ENCODE data around the gene ACHE.
A peak's percentile ranks its signal among the peaks of the same experiment; 100 is the strongest.

ACHE gene

DNA sequence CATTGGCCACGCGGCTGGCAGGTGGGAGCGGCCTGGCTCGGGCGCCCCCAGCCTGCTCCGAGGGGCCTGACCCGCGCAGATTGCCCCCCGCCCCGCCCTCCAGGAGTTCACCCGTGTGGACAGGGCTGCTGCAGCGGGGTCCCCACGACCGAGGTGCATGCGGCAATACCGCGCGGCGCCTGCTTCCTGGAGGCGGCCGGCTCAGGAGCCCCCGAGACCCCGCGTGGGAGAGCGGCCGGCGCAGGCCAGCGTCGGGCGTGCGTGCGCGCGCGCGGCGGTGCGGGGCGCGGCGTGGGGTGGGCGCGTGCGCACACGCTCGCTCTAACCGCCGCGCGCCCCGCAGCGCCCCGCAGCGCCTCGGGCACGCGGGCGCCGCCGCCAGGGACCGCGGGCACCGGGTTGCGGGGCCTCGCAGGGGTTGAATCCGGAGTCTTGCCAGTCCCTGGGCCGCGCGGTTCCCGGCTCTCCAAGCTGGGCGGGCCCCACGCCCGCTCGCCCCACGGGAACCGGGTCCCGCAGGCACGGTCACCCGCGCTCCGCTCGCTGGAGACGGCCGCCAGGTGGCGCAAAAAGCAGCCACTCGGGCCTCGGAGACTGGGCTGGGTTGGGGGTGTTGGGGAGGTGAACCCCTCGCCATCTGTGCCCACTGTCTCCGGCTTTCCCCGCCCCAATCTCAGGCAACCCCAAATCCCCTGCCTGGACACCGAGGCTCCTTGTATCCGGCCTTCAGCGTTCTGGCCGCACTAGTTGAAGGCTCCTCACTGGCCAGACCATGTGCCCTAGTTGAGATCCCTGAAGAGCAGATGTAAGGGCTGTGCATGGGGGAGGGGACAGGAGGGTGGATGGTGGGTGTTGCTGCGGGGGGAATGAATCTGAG is 1.3 kb upstream of the ACHE start:
- DNase-seq = peak; percentile 38 to 82 (median 69)

DNA sequence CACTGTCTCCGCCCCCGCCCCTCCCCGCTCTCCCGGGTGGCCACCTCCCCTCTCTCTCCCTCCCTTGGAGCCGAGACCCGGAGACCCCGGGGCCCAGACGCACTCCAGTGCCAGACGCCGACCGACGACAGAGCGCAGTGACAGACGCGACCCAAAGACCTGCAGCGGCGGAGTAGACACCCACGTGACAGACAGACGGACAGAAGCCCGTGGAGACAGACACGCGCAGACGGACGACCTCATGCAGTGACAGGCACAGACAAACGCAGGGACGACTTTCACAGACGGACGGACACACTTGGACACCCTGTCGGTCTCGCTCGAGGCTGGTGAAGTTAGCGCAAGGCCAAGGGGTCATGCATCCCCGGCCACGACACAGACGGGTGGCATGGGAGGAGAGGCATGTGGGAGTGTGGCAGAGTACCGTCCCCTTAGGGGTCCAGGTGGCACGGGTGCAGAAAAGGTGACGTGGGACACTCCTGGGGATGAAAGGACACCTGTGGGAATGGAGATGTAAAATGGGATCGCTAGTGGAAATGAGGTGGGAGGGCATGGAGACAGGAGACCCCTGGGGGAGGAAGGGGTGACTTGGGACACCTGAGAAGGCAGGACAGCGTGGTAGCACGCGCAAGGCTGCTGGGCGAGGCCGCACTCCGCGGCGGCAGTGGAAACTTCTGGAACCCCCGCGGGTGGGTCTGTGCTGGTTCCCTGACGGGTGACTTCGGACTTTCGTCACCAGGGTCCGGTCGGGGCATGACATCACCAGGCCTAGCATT is 456 bp upstream of the ACHE start:
- peak; percentile 70 to 78 (median 73) for DNase-seq

DNA sequence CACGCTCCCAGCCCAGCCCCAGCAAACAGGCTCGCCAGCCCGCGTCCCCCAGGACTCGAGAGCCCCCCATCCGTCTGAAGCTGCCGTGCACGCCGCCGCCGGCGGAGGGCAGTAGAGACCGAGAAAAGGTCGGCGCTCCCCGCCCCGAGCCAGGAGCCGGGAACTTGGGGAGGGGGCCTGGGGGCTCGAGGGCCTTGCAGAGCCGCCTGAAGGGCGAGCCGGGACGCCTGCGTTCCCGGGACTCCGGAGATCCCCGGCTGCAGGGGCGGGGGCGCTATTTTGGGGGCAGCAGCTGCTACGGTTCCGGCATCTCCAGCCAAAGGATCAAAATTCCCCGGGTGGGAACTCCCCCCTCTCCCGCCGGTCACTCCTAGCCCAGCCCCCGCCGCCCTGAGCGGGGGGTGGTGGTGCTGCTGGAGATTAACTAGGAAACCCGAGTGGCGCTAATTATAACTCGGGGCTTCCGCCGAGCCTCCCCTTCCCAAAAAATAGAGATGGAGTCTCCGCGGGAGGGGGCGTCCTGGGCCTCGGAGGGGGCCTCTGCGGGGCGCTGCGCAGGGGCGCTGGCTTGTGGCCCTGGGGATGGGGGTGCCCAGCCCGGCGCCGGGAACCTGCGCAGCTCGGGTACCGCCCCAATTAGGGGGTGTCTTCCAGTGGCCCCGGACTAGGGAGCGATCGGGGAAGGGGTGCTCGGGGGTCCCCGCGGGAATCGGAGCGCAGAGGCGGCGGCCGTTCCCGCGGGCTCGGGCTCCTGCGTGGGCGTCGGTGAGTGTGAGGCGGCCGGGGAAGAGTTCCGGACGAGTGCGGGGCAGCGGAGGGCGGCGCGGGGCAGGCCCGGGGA is 608 bp downstream of the ACHE start:
- DNase-seq = peak; percentile 82 to 92 (median 85)

DNA sequence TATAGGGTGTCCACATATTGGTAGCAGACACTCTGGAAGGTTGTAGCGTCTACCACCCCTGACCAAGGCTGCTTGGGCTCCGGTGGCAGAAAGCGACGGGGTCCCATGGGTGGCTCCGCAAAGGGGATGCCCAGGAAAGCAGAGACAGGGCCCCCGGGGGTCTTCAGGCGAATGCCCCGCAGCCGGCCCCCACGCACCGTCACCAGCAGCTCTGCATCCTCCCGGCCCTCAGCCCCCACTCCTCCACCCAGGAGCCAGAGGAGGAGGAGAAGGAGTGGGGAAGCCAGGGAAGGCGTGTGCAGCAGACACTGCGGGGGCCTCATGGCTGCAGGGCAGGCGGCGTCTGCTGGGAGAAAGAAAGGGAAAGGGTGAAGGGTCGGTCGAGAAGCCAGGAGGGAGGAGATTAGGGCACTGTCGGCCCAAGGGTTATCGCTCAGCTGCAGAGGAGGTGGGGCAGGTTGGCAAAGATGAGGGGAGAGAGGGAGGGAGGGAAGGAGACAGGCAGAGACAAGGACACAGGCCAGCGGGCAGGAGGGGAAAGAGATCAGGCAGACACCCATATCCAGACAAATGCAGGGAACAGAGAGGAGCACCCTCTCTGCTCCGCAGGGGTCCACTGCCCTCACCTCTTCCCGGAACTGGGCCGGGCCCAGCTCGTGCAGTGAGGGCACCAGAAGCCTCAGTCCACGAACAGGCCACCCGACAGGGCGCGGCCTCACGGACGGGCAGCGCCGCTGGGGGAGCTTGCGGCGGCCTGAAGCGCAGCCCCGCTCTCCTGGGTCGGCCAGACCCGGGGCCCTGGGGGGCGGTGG is 1.6 kb downstream of the ACHE start:
- no peak for DNase-seq

DNA sequence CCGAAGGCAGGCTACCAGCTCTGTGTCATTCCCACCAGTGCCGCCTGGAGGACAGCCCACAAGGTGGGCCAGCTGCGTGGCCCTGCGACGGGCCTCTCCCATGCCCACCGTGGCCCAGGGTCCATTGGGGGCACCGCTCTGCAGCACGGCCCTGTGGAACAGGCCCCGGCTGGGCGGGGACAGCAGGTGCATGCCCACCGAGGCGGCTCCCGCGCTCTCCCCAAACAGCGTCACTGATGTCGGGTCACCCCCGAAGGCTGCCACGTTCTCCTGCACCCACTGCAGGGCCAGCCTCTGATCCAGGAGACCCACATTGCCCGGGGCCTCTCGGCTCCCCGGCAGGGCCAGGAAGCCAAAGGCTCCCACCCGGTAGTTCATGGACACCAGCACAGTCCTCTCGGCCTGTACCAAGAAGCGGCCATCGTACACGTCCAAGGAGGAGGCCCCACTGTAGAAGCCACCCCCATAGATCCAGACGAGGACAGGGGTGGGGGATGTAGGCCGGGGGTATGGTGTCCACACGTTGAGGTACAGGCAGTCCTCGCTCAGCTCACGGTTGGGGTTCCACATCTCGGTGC is 2.3 kb downstream of the ACHE start:
- DNase-seq = no peak

DNA sequence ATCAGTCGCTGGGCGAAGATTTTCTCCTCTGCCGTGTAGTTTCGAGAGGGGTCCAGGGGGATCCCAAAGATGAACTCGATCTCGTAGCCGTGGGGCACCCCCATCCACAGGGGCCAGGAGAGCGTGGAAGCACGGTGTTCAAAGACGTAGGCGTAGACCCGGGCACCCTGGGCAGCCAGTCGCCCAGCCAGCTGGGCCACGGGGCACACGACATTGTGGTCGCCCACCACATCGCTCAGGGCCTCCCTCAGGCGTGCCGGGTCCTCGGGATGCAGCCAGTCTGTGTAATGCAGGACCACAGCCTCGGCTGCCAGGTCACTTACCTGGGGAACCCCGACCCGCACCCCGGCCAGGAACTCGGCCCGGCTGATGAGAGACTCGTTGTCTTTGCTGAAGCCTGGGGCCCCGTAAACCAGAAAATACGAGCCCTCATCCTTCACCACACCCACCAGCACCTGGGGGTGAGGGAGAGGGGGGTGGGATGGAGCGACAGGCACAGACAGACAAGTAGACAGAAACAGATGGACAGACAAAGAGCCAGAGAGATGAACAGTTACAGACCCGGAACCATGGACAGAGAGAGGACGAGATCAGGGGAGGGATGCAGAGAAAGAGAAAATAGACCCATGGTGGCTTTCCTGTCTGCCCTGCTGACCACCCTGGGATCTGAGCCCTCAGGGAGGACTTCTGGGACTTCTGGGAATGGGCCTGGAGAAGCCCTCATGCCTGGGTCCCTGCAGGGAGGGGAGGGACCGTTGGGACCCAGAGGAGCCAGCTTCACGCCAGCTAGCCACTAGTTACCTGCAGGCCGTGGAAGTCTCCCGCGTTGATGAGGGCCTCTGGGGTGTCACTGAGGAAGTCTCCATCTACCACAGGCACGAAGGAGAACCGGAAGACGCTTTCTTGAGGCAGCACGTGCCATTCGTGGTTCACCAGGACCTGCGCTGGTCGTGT is 3.0 kb downstream of the ACHE start:
- no peak for DNase-seq

DNA sequence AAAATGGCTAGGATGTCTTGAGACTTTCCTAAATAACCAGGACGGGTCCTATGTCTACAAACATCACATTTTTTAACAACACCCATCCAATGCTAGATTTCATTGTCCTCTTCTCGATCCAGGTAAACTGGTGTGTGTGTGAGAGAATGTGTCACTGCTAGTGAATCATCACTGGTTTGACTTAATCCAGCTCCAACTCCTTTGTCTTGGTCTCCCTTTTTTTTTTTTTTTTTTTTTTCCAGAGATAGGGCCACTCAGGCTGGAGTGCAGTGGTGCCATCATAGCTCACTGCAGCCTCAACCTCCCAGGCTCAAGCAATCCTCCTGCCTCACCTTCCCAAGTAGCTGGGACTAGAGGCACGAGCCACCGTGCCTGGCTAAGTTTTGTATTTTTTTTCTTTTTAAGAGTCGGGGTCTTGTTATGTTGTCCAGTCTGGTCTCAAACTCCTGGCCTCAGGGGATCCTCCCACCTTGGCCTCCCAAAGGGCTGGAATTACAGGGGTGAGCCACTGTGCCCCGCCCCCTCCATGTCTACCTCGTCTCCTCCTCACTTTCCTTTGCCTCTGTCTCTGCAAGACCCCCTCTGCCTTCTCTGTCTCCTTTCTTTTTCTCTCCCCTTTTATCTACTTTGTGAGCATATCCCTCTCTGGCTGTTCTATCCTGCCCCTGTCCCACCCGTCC is 4.0 kb downstream of the ACHE start:
- DNase-seq = no peak

DNA sequence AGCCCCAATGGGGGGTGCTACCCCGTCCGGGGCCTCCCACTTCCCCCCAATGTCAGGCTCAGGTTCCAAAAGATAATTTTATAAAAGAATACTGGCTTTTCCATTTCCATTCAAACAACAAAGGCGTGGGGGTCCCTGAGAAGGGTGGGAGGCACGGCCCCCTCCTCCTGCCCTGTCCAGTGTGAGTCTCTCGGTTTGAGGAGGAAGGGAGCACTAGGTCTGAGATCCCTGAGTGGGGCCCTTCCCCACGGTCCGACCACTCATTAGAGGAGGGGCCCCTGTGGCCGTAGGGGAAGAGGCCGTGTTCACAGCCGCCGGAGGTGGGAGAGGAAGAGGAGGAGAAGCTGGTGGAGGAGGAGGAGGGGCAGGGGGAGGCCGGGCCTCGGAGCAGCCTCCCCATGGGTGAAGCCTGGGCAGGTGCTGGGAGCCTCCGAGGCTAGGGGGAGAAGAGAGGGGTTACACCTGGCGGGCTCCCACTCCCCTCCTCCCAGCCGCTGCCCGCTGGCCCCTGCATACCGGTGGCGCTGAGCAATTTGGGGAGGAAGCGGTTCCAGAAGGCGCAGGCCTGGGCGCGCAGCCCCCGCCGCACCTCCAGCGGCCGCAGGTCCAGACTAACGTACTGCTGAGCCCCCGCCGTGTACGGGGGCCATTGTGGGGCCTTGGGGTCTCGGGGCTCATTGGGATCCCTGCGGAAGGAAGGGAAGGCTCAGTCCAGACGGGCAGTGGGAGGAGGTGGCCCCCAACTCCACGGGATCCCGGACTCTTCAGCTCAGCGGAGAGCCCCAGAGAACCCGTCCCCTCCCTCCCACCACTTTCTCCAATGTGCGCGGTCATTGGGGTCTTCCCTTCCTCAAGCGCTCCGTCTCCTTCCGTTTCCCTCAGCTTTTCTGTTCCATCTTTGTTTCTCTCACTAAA is 4.8 kb downstream of the ACHE start:
- no peak for DNase-seq

DNA sequence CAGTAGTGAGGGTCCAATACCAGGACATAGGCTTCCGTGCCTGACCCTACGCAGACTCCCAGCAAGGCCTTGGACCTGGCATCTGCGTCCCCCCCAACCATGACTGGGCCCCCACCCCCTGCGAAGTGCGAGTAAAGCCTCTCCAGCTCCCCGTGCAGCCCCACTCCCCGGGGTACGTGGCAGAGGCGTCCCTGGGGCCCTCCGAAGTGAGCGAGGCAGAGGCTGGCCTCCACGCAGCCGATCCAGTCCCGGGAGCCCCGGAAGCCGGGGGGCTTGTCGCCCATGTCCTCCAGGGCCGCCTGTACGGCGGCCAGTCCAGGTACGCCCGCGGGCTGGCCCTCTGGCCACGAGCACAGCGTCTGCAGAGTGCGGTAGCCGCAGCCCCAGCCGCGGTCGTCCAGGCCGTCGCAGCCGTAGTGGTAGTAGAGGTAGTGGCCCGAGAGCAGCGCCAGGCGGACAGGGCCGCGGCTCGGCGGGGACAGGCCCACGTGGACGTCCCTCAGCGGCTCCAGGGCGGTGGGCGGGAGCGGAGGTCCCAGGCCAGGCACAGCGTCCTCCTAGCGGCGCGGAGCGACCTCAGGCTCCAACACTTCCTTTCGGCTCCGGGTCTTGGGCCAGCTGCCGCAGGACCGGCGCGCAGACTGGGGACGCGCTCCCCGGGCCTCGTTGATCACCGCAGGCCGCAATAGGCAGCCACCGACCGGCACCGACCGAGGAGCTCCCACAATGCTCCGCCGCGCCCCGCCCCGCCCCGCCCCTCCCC is 6.5 kb downstream of the ACHE start, which contains the start of gene UFSP1:
Gene UFSP1 (minus strand): TSS at position 728 of the 763 bp plus-strand sequence. CDS start 444 bp downstream, at position 284.
- no peak for DNase-seq

DNA sequence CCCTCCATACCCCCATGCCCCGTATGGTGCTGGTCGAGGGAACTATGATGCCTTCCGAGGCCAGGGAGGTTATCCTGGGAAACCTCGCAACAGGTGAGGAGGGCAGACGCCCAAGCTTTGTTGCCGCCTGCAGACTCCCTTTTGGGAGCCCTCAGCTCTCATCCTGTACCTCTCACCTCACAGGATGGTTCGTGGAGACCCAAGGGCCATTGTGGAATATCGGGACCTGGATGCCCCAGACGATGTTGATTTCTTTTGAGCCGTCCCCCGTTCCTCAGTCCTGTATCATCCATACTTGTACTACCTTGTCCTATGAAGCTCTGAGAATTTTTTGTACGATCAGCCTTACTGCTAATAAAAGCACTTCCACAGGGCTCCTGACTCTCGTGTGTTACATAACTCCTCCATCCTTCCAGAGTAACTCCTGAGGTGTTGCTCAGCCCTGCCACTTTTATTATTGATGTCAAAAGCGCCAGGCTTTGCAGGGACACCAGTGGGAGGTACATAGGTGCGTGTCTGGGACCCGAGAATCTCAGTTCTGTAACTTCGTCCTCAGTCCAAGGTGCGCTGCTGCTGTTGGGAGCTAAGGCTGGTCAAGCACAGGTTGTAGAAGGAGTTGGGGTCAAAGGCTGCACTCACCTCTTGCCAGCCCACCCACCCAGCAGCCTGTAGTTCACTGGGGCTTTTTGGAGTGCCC is 7.2 kb downstream of the ACHE start:
- DNase-seq = no peak

DNA sequence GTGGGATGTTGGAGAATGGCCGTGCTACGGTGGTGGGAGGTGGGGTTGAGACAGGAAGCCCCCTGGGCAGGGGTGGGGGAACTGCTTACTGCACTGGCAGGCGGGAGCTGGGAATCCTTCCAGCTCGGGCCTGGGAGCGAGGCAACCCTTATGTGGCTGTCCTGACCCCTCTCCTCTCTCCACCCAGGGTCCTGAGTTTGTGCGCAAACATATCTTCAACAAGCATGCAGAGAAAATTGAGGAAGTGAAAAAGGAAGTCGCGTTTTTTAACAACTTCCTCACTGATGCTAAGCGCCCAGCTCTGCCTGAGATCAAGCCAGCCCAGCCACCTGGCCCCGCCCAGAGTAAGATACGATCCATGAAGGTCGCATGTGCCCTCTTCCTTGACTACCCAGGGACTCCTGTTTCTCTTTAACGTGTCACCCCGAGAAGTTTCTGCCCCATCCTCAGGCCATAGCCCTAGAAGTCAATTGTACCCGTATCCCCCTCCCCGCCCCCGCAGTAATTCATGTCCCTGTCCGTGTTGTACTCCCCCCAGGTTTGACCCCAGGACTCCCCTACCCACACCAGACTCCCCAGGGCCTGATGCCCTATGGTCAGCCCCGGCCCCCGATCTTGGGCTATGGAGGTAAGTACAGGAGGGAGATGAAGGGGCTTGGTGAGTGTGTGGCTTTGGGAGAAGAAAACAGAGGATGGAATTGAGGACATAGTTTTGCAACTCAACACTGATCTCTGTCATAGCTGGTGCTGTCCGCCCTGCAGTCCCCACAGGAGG is 8.0 kb downstream of the ACHE start:
- peak; percentile 74 to 83 (median 81) for DNase-seq

DNA sequence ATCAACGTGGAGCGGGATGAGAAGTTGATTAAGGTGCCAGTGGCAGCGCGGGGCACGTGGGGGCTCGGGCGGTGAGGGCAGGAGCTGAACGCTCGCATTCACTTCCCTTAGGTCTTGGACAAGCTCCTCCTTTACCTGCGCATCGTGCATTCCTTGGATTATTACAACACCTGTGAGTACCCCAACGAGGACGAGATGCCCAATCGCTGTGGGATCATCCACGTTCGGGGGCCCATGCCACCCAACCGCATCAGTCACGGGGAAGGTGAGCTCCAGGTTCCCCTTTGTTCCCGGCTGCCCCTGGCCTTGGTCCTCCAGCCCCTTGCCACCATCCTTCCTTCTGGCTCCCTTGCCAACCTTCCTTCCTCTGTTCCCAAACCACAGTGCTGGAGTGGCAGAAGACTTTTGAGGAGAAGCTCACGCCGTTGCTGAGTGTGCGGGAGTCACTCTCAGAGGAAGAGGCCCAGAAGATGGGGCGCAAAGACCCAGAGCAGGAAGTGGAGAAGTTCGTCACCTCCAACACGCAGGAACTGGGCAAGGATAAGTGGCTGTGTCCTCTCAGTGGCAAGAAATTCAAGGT is 8.7 kb downstream of the ACHE start:
- no peak for DNase-seq

DNA sequence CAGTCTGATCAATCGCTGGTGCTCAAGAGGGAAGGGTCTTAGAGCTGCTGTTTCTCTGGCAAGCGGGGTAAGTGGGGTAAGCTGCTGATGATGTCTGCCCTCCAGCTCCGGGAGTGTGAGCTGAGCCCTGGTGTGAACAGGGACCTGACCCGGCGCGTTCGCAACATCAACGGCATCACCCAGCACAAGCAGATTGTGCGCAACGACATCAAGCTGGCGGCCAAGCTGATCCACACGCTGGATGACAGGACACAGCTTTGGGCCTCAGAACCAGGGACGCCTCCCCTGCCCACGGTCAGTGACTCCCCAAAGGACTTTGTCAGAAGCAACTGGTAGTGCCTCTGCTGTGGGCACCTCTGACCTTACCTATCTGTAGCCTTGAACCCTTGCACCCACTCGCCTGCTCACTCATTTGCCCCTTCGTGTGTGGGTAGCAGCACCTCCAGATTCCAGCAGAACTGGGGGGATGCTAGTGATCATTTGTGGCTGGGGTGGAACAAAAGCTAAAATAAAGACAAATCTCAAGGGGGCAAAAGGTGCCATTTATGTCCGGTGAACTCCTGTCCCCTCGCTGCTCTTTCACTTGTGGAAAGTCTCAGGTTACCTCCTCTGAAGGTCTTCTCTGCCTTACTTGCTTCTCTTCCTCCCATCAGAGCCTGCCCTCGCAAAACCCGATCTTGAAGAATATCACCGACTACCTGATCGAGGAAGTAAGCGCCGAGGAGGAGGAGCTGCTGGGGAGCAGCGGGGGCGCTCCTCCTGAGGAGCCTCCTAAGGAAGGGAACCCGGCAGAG is 9.3 kb downstream of the ACHE start:
- DNase-seq = no peak

DNA sequence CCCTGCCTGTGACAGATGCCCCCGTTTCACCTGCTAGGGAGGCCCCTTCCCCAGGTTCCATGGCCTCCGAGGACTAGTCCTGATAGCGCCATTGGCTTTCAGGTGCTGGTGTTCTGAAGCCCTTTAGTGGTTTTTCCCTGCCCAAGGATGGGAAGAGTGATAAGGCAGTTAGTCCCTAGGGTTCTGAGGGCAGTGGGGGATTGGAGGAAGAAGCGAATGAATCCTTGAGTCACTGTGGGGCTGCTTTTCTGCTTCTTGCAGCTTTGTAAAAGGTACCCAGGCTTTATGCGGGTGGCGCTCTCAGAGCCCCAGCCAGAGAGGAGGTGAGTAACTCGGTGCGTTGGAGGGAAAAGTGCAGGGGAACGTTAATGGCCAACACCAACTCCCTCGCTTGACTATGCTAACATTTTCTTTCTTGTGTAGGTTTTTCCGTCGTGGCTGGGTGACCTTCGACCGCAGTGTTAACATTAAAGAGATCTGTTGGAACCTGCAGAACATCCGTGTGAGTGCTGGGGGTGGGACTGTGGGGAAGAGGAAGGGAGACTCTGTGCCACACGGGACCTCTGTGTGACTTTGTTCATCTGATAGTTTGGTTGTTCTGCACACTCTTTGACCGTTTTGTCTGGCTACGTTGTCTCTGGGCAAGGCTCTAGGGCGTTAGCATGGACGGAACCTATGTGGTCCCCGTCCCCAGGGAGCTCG is 10.1 kb downstream of the ACHE start:
- DNase-seq = no peak
